GM18868 (cell line): ENCODE measurements around the gene MAPK1.
"Not testable (repeated sequence)": the region's sequence is repeated elsewhere in the genome, so short reads cannot be mapped to it uniquely, and the experiment has no call there.

Experiments
- ATAC-seq: cut with Tn5 transposase; IDR thresholded peaks from one replicate; pipeline ENCODE4 v1.9.1; 2021; ENCODE audit warnings: mild to moderate bottlenecking, moderate library complexity; ENCODE audit not compliant: unreplicated experiment

MAPK1 gene

GRCh38 chr22:21823740-21824444, 43.6 kb downstream of the MAPK1 start:
- ATAC-seq = no peak

- ATAC-seq = no peak
Measured at GRCh38 chr22:21819183-21819770, 48.2 kb downstream of the MAPK1 start.

GRCh38 chr22:21818487-21819182, 48.8 kb downstream of the MAPK1 start:
- ATAC-seq = no peak

GRCh38 chr22:21817497-21817853, 50.0 kb downstream of the MAPK1 start:
- ATAC-seq = not testable (repeated sequence)

- peak; percentile 54 for ATAC-seq
Measured at GRCh38 chr22:21816787-21817496, 50.5 kb downstream of the MAPK1 start.

DNA sequence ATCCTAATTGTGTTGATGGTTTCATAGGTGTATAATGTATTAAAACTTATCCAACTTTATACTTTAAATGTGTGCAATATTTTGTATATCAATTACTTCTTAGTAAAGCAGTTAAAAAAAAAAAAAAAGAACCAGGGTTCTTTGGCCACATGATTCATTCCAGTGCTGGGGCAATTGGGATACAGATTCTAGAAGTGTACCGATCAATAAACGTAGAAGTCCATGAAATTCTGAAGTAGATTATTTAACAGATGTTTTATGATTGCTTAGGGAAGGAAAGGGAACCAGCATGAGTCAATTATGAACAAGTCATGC, 51.0 kb downstream of the MAPK1 start:
- no peak for ATAC-seq

DNA sequence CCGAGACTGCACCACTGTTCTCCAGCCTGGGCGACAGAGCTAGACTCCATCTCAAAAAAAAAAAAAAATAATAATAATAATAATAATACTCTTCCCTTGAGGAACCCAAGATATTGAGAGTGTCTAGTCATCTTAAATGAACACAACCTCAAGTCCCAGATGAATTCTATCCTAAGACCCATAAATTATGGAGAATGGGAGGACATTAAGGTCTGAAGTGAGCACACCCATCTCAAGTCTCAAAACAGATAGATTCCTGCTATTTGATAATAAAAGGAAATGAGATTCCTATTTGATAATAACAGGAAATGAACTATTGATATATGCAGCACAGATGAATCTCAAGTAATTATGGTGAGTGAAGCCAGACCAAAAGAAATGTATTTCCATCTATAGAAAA, 51.5 kb downstream of the MAPK1 start:
- ATAC-seq = no peak

DNA sequence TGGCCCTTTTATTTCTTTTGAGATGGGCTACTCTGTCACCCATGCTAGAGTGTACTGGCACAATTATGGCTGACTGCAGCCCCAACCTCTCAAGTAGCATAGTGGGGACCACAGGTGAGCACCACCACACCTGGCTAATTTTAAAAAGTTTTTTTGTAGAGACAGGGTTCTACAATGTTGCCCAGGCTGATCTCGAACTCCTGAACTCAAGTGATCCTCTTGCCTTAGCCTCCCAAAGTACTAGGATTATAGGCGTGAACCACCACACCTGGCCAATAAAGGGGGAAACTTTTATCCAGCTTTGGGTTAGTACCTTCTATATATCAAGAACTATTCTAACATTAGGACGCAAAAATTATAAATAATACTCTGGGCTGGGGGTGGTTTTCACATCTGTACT, 52.1 kb downstream of the MAPK1 start:
- no peak for ATAC-seq

DNA sequence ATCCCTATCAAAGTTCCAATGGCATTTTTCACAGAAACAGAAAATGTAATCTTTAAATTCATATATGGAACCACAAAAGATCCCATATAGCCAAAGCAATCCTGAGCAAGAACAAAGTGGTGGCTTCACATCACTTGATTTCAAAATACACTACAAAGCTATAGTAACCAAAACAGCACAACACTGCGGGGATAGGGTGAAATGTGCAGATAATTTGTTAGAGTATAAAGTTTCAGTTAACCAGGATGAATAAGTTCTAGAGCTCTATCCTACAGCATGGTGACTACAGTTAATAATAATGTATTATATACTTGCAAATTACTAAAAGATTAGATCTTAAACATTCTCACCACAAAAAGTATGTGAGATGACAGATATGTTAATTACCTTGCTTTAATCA, 55.5 kb downstream of the MAPK1 start:
- no peak for ATAC-seq

DNA sequence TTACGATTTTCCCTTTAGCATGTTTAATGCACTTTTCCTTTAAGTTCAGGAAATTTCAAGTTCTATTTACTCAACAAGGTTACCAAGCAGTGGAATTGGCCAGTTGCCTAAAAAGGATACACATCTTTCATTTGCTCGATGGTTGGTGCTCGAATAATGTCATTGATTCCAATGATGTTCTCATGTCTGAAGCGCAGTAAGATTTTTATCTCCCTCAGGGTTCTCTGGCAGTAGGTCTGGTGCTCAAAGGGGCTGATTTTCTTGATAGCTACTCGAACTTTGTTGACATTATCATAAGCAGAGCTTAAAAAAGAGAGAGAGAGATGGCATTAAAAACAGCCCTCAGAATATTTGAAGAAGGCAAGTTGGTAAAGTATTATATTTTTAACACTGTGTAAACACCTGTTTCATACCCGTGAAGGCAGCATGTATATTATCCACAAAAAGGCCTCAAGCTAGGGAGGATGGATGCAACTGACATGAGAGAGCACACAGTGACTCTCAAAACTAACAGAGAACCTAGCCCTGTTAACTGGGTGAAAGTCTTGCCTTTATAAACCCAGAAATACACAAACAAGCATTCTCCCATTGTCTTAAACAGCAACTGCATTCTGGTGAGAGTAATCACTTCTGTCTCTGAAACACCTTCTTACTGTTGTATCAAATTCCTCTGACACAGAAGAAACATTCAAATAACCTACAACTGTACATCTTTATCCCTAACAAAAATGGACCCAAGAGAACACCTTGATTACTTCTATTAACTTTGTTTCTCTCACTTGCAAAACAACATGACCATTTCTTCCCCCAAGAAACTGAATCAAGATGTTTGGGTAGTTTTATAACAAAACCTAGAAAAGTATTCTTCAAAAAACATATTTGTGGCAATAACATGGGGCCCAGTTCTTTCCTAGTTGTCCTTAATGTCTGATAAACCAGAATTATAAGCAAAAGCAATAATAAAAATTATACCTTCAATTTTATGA, 59.6 kb downstream of the MAPK1 start:
- no peak for ATAC-seq

GRCh38 chr22:21805325-21805724, 62.1 kb downstream of the MAPK1 start:
- ATAC-seq = not testable (repeated sequence)

- no peak for ATAC-seq
Measured at GRCh38 chr22:21803811-21804249, 63.6 kb downstream of the MAPK1 start.

- no peak for ATAC-seq
Measured at GRCh38 chr22:21802673-21803072, 64.8 kb downstream of the MAPK1 start.

DNA sequence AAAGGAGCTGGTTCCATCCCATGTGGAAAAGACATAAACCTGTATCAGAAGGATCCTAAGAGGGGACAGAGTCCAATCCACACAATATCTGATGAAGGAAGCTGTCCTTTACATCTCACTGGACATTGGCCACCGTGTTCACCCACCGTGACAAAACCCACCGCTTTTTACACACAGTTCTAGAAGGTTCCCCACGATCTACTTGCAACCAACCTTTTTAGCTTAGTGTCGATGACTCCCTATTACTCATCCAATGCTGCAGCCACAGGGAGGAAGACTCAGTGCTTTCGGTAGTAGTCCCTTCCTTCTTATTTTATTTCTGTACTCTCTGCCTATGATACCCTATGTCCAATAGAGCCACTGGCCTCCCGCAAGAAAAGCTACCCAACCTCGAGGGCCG, 65.4 kb downstream of the MAPK1 start:
- no peak for ATAC-seq

DNA sequence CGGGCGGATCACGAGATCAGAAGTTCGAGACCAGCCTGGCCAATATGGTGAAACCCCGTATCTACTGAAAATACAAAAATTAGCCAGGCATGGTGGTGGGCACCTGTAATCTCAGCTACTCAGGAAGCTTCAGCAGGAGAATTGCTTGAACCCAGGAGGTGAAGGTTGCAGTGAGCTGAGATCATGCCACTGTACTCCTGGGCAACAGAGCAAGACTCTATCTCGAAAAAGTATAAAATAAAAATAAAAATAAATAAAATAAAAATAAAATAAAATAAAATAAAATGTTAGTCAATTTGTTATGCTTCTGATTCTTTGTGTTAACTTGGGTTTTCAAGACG, 66.2 kb downstream of the MAPK1 start:
- not testable (repeated sequence) for ATAC-seq

GRCh38 chr22:21800552-21801303, 66.7 kb downstream of the MAPK1 start:
- no peak for ATAC-seq

DNA sequence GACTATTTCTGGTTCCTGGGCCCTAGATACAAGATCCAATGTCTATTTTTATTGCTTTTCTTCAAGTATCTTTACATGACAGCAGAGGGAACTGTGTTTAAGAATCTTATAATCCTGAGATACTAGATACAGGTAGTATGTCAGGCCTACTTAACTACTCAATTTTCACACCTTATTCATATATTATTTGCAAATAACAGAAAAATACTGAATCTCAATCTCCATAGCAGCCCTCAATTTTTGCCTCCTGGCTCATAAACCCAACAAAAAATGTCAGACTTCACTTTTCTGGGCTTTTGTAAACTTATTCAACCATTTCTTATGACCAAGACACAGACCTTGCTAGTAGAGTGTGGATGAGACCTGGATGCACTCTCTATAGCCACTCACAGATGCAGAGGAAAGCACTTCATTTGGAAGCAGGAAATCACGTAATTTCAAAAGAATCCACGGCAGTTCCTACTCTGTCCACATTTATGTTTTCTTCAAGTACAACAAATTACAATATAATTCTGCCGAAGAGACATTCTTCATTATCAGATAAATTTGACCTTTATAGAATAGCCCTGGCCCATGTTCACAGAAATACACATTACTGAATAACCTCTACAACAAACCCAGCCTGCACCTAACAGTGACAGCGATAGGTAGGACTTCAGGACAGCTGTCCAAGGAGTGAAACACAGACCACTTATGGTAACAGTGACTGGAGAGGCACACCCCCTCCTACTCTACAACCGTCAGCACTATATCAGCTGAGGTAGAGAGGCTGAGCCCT, 69.8 kb downstream of the MAPK1 start:
- ATAC-seq = no peak

DNA sequence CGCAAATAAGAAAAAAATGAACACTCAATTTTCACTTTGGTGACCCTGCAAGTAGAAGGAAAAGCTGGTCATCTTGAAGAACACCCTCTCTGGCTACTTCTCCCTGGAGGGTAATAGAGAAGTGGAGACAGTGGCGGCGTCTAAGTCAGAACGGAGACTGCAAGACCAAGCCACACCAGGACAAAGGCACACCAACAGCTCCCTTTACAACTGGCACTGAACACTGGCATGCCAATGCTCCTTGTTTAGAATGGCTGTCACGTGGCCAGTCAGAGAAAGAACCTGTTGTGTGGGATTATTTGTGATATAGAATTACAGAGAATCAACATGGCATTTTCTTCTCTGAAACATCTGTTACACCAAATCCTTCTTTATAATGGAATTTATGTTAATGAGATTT, 70.6 kb downstream of the MAPK1 start:
- no peak for ATAC-seq

GRCh38 chr22:21796231-21796630, 71.2 kb downstream of the MAPK1 start:
- ATAC-seq = no peak
